ENCODE data around the gene RSL24D1. TPM values are rescaled to one million over a fixed set of nuclear protein-coding genes. Genes with fewer than 3 reads are reported as not detected.

RSL24D1 gene
- total RNA-seq, 1 experiment from 2014 or later = 149 TPM

DNA sequence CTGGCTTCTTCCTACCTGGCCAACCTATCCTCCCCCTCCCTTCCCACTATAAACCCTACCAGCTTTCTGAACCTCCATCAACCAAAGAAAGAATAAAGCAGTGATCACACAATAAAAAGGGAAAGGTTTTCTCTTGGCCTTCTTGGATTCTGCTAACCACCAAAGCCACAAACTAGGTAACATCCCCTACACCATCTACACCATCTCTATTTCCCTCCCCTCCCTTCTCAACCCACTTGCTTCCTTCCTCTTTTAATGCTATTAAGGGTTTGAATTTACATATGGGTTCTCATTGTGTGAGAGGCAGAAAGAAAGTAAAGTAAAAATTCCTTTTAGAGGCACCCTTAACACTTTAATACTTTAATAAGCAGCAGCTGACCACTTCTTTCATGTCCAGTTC lies 25.8 kb upstream of the RSL24D1 start:
- no peak overlapping the region for H3K4me2 ChIP-seq (ENCODE audit: low read length)
- ChIA-PET RAD21 (ENCODE audit: low non-redundant PET in 1 of 2, low total read pairs in 2 of 2, uncharacterized antibody in 2 of 2, unreplicated experiment in 2 of 2) (no interaction called here), POLR2A (no interaction called here)

More for the DNA sequence above, 25.8 kb upstream of the RSL24D1 start:
- H4K20me1 ChIP-seq (ENCODE audit: insufficient read depth) = no peaks in the 10 kb centered on the region
- H3K9ac ChIP-seq (ENCODE audit: low read length) = no peak overlapping the region
- CTCF ChIA-PET = no interaction called here
- intact Hi-C loops (cut with micrococcal nuclease) = no loop called here
- H3K9me2 ChIP-seq (ENCODE audit: insufficient read depth) = no peaks in the 10 kb centered on the region
- no peak overlapping the region for H2AFZ ChIP-seq (ENCODE audit: low read depth, low read length, poor library complexity, severe bottlenecking)
- no peak for DNase-seq (ENCODE audit: low read depth, low spot score)
- H3K9me3 ChIP-seq (ENCODE audit: control insufficient read depth in 1 of 2, insufficient read depth in 1 of 2, low read depth in 1 of 2, low read length in 2 of 2) = no peaks in the 10 kb centered on the region
- TF ChIP-seq ELF1 (IDR thresholded peaks at IDR 0.05; ENCODE audit: borderline replicate concordance, low read depth) = no peak
- TF ChIP-seq CBX3 (IDR thresholded peaks at IDR 0.05; ENCODE audit: low read depth) = no peak
- TF ChIP-seq REST (IDR thresholded peaks at IDR 0.05; ENCODE audit: low read depth) = no peak
- no peak for TF ChIP-seq SIN3A (IDR thresholded peaks at IDR 0.05; ENCODE audit: low read depth)
- TF ChIP-seq JUND (IDR thresholded peaks at IDR 0.05) = no peak
- no peak for TF ChIP-seq YY1 (IDR thresholded peaks at IDR 0.05; ENCODE audit: extremely low read depth, insufficient replicate concordance, low read depth, low read length)
- TF ChIP-seq POLR2A (IDR thresholded peaks at IDR 0.05; ENCODE audit: borderline replicate concordance, extremely low read depth, insufficient read depth, insufficient read length) = no peak
- no peak for TF ChIP-seq EGR1 (IDR thresholded peaks at IDR 0.05; ENCODE audit: low read depth)
- TF ChIP-seq RAD21 (IDR thresholded peaks at IDR 0.05; ENCODE audit: low read depth) = no peak
- TF ChIP-seq, protein P1, sequence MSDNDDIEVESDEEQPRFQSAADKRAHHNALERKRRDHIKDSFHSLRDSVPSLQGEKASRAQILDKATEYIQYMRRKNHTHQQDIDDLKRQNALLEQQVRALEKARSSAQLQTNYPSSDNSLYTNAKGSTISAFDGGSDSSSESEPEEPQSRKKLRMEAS (IDR thresholded peaks at IDR 0.05) = no peak
- TF ChIP-seq ZNF274 (IDR thresholded peaks at IDR 0.05; ENCODE audit: low read depth, low read length) = no peak
- no peak for TF ChIP-seq SRF (IDR thresholded peaks at IDR 0.05; ENCODE audit: low read depth)
- TF ChIP-seq EZH2phosphoT487 (IDR thresholded peaks at IDR 0.05; ENCODE audit: borderline replicate concordance) = no peak
- no peak for TF ChIP-seq CEBPB (IDR thresholded peaks at IDR 0.05; ENCODE audit: low read depth)
- no TSS peak for BruUV-seq (replicated peaks)
- no peaks in the 10 kb centered on the region for H3K4me1 ChIP-seq (ENCODE audit: control insufficient read depth in 1 of 2, insufficient read depth in 2 of 2, low read length in 2 of 2)
- no peaks in the 10 kb centered on the region for H3K79me2 ChIP-seq (ENCODE audit: insufficient read depth, low read length)
- no peaks in the 10 kb centered on the region for H3K36me3 ChIP-seq (ENCODE audit: control insufficient read depth in 1 of 2, insufficient read depth in 2 of 2, low read length in 2 of 2)
- H3K27ac ChIP-seq (ENCODE audit: low read depth, low read length) = no peak overlapping the region
- ATAC-seq = no peak
- no peak overlapping the region for H3K4me3 ChIP-seq (replicated peaks in 1 of 2; ENCODE audit: low read depth in 1 of 2, low read length in 2 of 2)
- H3K27me3 ChIP-seq (ENCODE audit: insufficient read depth, low read length) = no peaks in the 10 kb centered on the region
